ENCODE results near the gene KCND1. TPM values are rescaled to one million over a fixed set of nuclear protein-coding genes. Genes with fewer than 3 reads are reported as not detected.

The KCND1 gene
- total and polyA plus RNA-seq, 2 experiments from 2014 or later: 2.7 to 5.6 TPM

DNA sequence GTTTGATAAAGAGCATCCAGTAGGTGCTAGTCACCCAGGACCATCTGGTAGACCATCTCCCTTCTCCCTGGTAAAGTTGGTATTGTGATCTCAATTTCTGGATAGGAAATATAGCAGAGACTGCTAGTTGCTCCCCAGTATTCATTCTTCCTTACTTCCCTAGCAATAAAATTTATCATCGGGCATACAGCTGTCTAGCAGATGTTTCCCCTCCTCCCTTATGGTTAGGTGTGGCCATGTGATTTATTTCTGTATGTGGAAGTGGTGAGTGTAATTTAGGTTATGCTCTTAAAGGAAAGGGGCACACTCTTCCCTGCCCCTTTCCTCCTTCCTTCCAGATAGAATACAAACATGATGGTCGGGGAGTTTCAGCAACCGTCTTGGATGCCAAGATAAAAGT lies 12.3 kb upstream of the KCND1 start:
- Mint-ChIP-seq H3K27me3 (ENCODE audit: insufficient read depth, low read depth, poor library complexity) (peaks cover 4% of the 10 kb centered on the region), H3K4me3 (no peak overlapping the region), H3K9me3 (no peaks in the 10 kb centered on the region), H3K4me1 (no peaks in the 10 kb centered on the region), H3K36me3 (ENCODE audit: low read depth) (peaks cover 62% of the 10 kb centered on the region), H3K27ac (no peak overlapping the region)
- ATAC-seq: no peak
- Histone ChIP-seq H3K27me3 (ENCODE audit: insufficient read depth) (no peaks in the 10 kb centered on the region), H3K27ac (ENCODE audit: low read depth) (no peak overlapping the region), H3K4me2 (no peak overlapping the region), H4K20me1 (replicated peaks; ENCODE audit: insufficient read depth) (no peaks in the 10 kb centered on the region), H2AFZ (no peak overlapping the region), H3F3A (replicated peaks; ENCODE audit: low read depth) (no peaks in the 10 kb centered on the region), H3K4me3 (no peak overlapping the region), H3K79me2 (replicated peaks; ENCODE audit: insufficient read depth) (no peaks in the 10 kb centered on the region), H3K9me2 (ENCODE audit: insufficient read depth) (no peaks in the 10 kb centered on the region), H3K4me1 (ENCODE audit: insufficient read depth) (no peaks in the 10 kb centered on the region), H3K36me3 (ENCODE audit: insufficient read depth) (peaks cover 10% of the 10 kb centered on the region; the same call in 1 of the 2 replicates)
- DNase-seq (ENCODE audit: low spot score): no peak
- TF ChIP-seq STAT1 (IDR thresholded peaks at IDR 0.05; ENCODE audit: unreplicated experiment) (no peak), POLR2AphosphoS5 (IDR thresholded peaks at IDR 0.05; ENCODE audit: low read depth) (no peak), EZH2phosphoT487 (IDR thresholded peaks at IDR 0.05; ENCODE audit: unreplicated experiment) (no peak), CREB1 (CRISPR knock-in tag; IDR thresholded peaks at IDR 0.05; ENCODE audit: low read depth) (no peak), JUNB (IDR thresholded peaks at IDR 0.05; ENCODE audit: unreplicated experiment) (no peak), EZH2 (IDR thresholded peaks at IDR 0.05; ENCODE audit: low read depth, unreplicated experiment) (no peak), ZNF331 (CRISPR knock-in tag; IDR thresholded peaks at IDR 0.05; ENCODE audit: low read depth) (no peak), NANOG (IDR thresholded peaks at IDR 0.05; ENCODE audit: borderline replicate concordance) (no peak), ZNF114 (CRISPR knock-in tag; IDR thresholded peaks at IDR 0.05) (no peak)
- TF ChIP-seq, protein P1, sequence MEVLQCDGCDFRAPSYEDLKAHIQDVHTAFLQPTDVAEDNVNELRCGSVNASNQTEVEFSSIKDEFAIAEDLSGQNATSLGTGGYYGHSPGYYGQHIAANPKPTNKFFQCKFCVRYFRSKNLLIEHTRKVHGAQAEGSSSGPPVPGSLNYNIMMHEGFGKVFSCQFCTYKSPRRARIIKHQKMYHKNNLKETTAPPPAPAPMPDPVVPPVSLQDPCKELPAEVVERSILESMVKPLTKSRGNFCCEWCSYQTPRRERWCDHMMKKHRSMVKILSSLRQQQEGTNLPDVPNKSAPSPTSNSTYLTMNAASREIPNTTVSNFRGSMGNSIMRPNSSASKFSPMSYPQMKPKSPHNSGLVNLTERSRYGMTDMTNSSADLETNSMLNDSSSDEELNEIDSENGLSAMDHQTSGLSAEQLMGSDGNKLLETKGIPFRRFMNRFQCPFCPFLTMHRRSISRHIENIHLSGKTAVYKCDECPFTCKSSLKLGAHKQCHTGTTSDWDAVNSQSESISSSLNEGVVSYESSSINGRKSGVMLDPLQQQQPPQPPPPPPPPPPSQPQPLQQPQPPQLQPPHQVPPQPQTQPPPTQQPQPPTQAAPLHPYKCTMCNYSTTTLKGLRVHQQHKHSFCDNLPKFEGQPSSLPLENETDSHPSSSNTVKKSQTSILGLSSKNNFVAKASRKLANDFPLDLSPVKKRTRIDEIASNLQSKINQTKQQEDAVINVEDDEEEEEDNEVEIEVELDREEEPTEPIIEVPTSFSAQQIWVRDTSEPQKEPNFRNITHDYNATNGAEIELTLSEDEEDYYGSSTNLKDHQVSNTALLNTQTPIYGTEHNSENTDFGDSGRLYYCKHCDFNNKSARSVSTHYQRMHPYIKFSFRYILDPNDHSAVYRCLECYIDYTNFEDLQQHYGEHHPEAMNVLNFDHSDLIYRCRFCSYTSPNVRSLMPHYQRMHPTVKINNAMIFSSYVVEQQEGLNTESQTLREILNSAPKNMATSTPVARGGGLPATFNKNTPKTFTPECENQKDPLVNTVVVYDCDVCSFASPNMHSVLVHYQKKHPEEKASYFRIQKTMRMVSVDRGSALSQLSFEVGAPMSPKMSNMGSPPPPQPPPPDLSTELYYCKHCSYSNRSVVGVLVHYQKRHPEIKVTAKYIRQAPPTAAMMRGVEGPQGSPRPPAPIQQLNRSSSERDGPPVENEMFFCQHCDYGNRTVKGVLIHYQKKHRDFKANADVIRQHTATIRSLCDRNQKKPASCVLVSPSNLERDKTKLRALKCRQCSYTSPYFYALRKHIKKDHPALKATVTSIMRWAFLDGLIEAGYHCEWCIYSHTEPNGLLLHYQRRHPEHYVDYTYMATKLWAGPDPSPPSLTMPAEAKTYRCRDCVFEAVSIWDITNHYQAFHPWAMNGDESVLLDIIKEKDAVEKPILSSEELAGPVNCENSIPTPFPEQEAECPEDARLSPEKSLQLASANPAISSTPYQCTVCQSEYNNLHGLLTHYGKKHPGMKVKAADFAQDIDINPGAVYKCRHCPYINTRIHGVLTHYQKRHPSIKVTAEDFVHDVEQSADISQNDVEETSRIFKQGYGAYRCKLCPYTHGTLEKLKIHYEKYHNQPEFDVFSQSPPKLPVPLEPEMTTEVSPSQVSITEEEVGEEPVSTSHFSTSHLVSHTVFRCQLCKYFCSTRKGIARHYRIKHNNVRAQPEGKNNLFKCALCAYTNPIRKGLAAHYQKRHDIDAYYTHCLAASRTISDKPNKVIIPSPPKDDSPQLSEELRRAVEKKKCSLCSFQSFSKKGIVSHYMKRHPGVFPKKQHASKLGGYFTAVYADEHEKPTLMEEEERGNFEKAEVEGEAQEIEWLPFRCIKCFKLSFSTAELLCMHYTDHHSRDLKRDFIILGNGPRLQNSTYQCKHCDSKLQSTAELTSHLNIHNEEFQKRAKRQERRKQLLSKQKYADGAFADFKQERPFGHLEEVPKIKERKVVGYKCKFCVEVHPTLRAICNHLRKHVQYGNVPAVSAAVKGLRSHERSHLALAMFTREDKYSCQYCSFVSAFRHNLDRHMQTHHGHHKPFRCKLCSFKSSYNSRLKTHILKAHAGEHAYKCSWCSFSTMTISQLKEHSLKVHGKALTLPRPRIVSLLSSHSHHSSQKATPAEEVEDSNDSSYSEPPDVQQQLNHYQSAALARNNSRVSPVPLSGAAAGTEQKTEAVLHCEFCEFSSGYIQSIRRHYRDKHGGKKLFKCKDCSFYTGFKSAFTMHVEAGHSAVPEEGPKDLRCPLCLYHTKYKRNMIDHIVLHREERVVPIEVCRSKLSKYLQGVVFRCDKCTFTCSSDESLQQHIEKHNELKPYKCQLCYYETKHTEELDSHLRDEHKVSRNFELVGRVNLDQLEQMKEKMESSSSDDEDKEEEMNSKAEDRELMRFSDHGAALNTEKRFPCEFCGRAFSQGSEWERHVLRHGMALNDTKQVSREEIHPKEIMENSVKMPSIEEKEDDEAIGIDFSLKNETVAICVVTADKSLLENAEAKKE (CRISPR knock-in tag; IDR thresholded peaks at IDR 0.05): no peak
- TF ChIP-seq, protein P2, sequence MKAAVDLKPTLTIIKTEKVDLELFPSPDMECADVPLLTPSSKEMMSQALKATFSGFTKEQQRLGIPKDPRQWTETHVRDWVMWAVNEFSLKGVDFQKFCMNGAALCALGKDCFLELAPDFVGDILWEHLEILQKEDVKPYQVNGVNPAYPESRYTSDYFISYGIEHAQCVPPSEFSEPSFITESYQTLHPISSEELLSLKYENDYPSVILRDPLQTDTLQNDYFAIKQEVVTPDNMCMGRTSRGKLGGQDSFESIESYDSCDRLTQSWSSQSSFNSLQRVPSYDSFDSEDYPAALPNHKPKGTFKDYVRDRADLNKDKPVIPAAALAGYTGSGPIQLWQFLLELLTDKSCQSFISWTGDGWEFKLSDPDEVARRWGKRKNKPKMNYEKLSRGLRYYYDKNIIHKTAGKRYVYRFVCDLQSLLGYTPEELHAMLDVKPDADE (IDR thresholded peaks at IDR 0.05): no peak
- TF ChIP-seq, protein P3, sequence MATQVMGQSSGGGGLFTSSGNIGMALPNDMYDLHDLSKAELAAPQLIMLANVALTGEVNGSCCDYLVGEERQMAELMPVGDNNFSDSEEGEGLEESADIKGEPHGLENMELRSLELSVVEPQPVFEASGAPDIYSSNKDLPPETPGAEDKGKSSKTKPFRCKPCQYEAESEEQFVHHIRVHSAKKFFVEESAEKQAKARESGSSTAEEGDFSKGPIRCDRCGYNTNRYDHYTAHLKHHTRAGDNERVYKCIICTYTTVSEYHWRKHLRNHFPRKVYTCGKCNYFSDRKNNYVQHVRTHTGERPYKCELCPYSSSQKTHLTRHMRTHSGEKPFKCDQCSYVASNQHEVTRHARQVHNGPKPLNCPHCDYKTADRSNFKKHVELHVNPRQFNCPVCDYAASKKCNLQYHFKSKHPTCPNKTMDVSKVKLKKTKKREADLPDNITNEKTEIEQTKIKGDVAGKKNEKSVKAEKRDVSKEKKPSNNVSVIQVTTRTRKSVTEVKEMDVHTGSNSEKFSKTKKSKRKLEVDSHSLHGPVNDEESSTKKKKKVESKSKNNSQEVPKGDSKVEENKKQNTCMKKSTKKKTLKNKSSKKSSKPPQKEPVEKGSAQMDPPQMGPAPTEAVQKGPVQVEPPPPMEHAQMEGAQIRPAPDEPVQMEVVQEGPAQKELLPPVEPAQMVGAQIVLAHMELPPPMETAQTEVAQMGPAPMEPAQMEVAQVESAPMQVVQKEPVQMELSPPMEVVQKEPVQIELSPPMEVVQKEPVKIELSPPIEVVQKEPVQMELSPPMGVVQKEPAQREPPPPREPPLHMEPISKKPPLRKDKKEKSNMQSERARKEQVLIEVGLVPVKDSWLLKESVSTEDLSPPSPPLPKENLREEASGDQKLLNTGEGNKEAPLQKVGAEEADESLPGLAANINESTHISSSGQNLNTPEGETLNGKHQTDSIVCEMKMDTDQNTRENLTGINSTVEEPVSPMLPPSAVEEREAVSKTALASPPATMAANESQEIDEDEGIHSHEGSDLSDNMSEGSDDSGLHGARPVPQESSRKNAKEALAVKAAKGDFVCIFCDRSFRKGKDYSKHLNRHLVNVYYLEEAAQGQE (IDR thresholded peaks at IDR 0.05; ENCODE audit: unreplicated experiment): no peak
- TF ChIP-seq, protein P4, sequence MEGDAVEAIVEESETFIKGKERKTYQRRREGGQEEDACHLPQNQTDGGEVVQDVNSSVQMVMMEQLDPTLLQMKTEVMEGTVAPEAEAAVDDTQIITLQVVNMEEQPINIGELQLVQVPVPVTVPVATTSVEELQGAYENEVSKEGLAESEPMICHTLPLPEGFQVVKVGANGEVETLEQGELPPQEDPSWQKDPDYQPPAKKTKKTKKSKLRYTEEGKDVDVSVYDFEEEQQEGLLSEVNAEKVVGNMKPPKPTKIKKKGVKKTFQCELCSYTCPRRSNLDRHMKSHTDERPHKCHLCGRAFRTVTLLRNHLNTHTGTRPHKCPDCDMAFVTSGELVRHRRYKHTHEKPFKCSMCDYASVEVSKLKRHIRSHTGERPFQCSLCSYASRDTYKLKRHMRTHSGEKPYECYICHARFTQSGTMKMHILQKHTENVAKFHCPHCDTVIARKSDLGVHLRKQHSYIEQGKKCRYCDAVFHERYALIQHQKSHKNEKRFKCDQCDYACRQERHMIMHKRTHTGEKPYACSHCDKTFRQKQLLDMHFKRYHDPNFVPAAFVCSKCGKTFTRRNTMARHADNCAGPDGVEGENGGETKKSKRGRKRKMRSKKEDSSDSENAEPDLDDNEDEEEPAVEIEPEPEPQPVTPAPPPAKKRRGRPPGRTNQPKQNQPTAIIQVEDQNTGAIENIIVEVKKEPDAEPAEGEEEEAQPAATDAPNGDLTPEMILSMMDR (conservative IDR thresholded peaks at IDR 0.05; ENCODE audit: low read depth in 2 of 2): no peak
